SK-N-SH (cell line): ENCODE data around the gene TBRG4.

ENCODE experiments used
- CTCF ChIP-seq: fragments of 200-600 bp; sonication (generic); IDR thresholded peaks from 2 replicates; pipeline ENCODE4 v1.6.1; 2017; ENCODE audit warnings: antibody characterized with exemption, mild to moderate bottlenecking, moderate library complexity
- EP300 ChIP-seq, 2 experiments: IDR thresholded peaks; 2 replicates each; pipeline versions ENCODE4 v1.4.0 to v1.6.1; 2012; ENCODE audit warnings: borderline replicate concordance in 1 of 2, low read depth in 1 of 2, low read length in 1 of 2
- IRF3 ChIP-seq: fragments of 150-350 bp; IDR thresholded peaks from 2 replicates; pipeline ENCODE4 v1.6.1; 2016; ENCODE audit warnings: mild to moderate bottlenecking, low read depth, low read length
- RFX5 ChIP-seq: IDR thresholded peaks from 2 replicates; pipeline ENCODE4 v1.6.1; 2012; ENCODE audit warnings: mild to moderate bottlenecking, improper control_type of control experiment, low read length
- SIN3A ChIP-seq: IDR thresholded peaks from 2 replicates; pipeline ENCODE4 v1.6.1; 2012; ENCODE audit warnings: low read depth, mild to moderate bottlenecking, low read length, moderate library complexity, borderline replicate concordance
- USF1 ChIP-seq: IDR thresholded peaks from 2 replicates; pipeline ENCODE4 v1.4.0; 2012; ENCODE audit warnings: low read depth, borderline replicate concordance
- YY1 ChIP-seq: IDR thresholded peaks from 2 replicates; pipeline ENCODE4 v1.4.0; 2012; ENCODE audit warnings: low read depth, mild to moderate bottlenecking

GRCh38 chr7:45080958-45081669 is 30.4 kb downstream of the TBRG4 start:
- no peak for TF ChIP-seq CTCF
- TF ChIP-seq SIN3A, result no peak
- no peak for TF ChIP-seq YY1
- no peak for TF ChIP-seq IRF3
- no peak for TF ChIP-seq EP300 (IDR thresholded peaks at IDR 0.05; ENCODE audit: borderline replicate concordance in 1 of 2, low read depth in 1 of 2, low read length in 1 of 2)
- no peak for TF ChIP-seq USF1
- no peak for TF ChIP-seq RFX5
